ENCODE measurements around the gene KYAT1. TPM values are rescaled to one million over a fixed set of nuclear protein-coding genes. Genes with fewer than 3 reads are reported as not detected.

KYAT1 gene
- total RNA-seq, 1 donor from 2014 or later = 12.1 TPM

- peaks cover 100% of the 10 kb centered on the region for H3K4me1 ChIP-seq
- peaks cover 31% of the 10 kb centered on the region for H3K36me3 ChIP-seq
- peak overlapping the region; percentile 29 for H3K4me3 ChIP-seq
- H3K27ac ChIP-seq (replicated peaks) = peak overlapping the region; percentile 90
- H3K27me3 ChIP-seq (ENCODE audit: low read depth) = no peaks in the 10 kb centered on the region
- no peak for TF ChIP-seq CTCF (IDR thresholded peaks at IDR 0.05; ENCODE audit: borderline replicate concordance)
- no peaks in the 10 kb centered on the region for H3K9me3 ChIP-seq (replicated peaks)
- DNase-seq = no peak
- intact Hi-C loops (cut with micrococcal nuclease) = no loop called here
Observed at GRCh38 chr9:128916745-128917144, 35.0 kb upstream of the KYAT1 start.

- no peaks in the 10 kb centered on the region for H3K27me3 ChIP-seq (ENCODE audit: low read depth)
- no peaks in the 10 kb centered on the region for H3K9me3 ChIP-seq (replicated peaks)
- H3K27ac ChIP-seq (replicated peaks) = peak overlapping the region; percentile 90
- no peak for TF ChIP-seq CTCF (IDR thresholded peaks at IDR 0.05; ENCODE audit: borderline replicate concordance)
- intact Hi-C loops (cut with micrococcal nuclease) = no loop called here
- peaks cover 100% of the 10 kb centered on the region for H3K4me1 ChIP-seq
- H3K36me3 ChIP-seq = peaks cover 31% of the 10 kb centered on the region
- peak overlapping the region; percentile 29 for H3K4me3 ChIP-seq
- no peak for DNase-seq
Observed at GRCh38 chr9:128916204-128916603, 34.5 kb upstream of the KYAT1 start.

- Histone ChIP-seq H3K27me3 (ENCODE audit: low read depth) (no peaks in the 10 kb centered on the region), H3K4me3 (peak overlapping the region; percentile 37), H3K9me3 (replicated peaks) (no peaks in the 10 kb centered on the region), H3K27ac (replicated peaks) (peak overlapping the region; percentile 90), H3K4me1 (peaks cover 100% of the 10 kb centered on the region), H3K36me3 (peaks cover 44% of the 10 kb centered on the region)
- DNase-seq = no peak
- intact Hi-C loops (cut with micrococcal nuclease) = no loop called here
- no peak for TF ChIP-seq CTCF (IDR thresholded peaks at IDR 0.05; ENCODE audit: borderline replicate concordance)
Observed at GRCh38 chr9:128913995-128914772, 32.4 kb upstream of the KYAT1 start.

- Histone ChIP-seq H3K27me3 (ENCODE audit: low read depth) (no peaks in the 10 kb centered on the region), H3K36me3 (peaks cover 53% of the 10 kb centered on the region), H3K9me3 (replicated peaks) (no peaks in the 10 kb centered on the region), H3K4me1 (peaks cover 95% of the 10 kb centered on the region), H3K27ac (replicated peaks) (peak overlapping the region; percentile 90), H3K4me3 (peak overlapping the region; percentile 37)
- TF ChIP-seq CTCF (IDR thresholded peaks at IDR 0.05; ENCODE audit: borderline replicate concordance) = no peak
- intact Hi-C loops (cut with micrococcal nuclease) = no loop called here
- no peak for DNase-seq
Observed at GRCh38 chr9:128913048-128913900, 31.5 kb upstream of the KYAT1 start.

- peak overlapping the region; percentile 29 for H3K4me3 ChIP-seq
- H3K27ac ChIP-seq (replicated peaks) = peak overlapping the region; percentile 90
- H3K27me3 ChIP-seq (ENCODE audit: low read depth) = no peaks in the 10 kb centered on the region
- no peak for DNase-seq
- no peaks in the 10 kb centered on the region for H3K9me3 ChIP-seq (replicated peaks)
- peaks cover 92% of the 10 kb centered on the region for H3K4me1 ChIP-seq
- intact Hi-C loops (cut with micrococcal nuclease) = no loop called here
- TF ChIP-seq CTCF (IDR thresholded peaks at IDR 0.05; ENCODE audit: borderline replicate concordance) = no peak
- peaks cover 55% of the 10 kb centered on the region for H3K36me3 ChIP-seq
Observed at GRCh38 chr9:128912270-128912853, 30.6 kb upstream of the KYAT1 start.

Measured in left ventricle myocardium inferior (tissue), 1 donor.